Measurements from ENCODE around the gene TMEM52.

GRCh38 chr1:1963570-1963969 is 44.5 kb upstream of the TMEM52 start:
- TF ChIP-seq SMC3 (IDR thresholded peaks at IDR 0.05) = no peak
- no peak for TF ChIP-seq E2F6 (IDR thresholded peaks at IDR 0.05; ENCODE audit: borderline replicate concordance, low read depth)
- no peak for TF ChIP-seq BCL3 (IDR thresholded peaks at IDR 0.05)
- TF ChIP-seq MAX (IDR thresholded peaks at IDR 0.05) = no peak
- TF ChIP-seq CTCF (IDR thresholded peaks at IDR 0.05) = no peak
- no peak for TF ChIP-seq POLR2A (IDR thresholded peaks at IDR 0.05; ENCODE audit: low read length)
- no peak for TF ChIP-seq EP300 (IDR thresholded peaks at IDR 0.05)
